NAMALWA (cell line): Measurements from ENCODE around the gene PSME4.

Experiments used
- DNase-seq: peaks from one replicate; pipeline ENCODE4 v3.0.0-alpha.2; 2015; ENCODE audit warnings: low spot score

PSME4 gene, protein sequence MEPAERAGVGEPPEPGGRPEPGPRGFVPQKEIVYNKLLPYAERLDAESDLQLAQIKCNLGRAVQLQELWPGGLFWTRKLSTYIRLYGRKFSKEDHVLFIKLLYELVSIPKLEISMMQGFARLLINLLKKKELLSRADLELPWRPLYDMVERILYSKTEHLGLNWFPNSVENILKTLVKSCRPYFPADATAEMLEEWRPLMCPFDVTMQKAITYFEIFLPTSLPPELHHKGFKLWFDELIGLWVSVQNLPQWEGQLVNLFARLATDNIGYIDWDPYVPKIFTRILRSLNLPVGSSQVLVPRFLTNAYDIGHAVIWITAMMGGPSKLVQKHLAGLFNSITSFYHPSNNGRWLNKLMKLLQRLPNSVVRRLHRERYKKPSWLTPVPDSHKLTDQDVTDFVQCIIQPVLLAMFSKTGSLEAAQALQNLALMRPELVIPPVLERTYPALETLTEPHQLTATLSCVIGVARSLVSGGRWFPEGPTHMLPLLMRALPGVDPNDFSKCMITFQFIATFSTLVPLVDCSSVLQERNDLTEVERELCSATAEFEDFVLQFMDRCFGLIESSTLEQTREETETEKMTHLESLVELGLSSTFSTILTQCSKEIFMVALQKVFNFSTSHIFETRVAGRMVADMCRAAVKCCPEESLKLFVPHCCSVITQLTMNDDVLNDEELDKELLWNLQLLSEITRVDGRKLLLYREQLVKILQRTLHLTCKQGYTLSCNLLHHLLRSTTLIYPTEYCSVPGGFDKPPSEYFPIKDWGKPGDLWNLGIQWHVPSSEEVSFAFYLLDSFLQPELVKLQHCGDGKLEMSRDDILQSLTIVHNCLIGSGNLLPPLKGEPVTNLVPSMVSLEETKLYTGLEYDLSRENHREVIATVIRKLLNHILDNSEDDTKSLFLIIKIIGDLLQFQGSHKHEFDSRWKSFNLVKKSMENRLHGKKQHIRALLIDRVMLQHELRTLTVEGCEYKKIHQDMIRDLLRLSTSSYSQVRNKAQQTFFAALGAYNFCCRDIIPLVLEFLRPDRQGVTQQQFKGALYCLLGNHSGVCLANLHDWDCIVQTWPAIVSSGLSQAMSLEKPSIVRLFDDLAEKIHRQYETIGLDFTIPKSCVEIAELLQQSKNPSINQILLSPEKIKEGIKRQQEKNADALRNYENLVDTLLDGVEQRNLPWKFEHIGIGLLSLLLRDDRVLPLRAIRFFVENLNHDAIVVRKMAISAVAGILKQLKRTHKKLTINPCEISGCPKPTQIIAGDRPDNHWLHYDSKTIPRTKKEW (N-terminal part only)

DNA sequence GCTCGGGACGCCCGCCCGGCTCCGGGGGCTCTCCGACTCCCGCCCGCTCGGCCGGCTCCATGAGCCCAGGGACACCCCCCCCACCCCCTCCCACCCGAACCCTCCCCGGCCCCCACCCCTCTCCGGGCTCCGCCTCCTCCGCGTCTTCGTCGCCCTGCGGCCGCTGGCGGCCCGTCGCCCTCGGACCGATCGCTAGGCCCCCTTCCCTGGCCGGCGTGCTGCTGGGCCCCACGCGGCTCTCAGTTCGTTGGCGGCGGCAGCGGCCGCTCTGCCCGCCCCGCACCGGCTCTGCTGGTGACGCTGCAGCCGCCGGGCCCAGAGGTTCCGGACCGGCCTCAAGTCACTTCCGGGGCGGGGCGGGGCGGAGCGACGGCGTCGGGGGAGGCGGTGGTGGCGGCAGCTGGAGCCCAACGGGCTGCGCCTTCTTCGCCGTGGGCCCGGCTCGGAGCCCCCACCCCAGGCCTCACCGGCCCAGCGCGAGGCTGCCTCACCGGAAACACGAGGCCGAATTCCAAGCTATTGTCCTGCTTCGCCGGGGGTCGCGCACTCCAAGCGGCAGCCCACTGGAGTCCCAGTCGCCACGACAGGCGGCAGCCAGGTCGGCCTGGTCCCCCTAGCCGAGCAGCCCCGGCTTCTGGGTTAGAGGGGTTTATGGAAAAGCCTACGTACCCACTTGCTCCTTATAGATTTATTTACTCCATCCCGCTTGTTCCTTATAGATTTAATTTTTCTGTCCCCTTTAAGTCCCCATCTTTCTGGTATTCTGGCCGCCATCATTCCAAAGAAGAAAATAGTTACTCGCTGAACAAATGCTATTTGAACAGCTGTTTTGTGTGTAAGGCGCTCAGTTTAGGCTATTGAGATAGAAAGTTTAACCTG is at the start of gene PSME4:
Gene PSME4 (minus strand): TSS at position 270 of the 879 bp plus-strand sequence. CDS start 209 bp downstream, at position 61.
- peak; percentile 89 for DNase-seq

DNA sequence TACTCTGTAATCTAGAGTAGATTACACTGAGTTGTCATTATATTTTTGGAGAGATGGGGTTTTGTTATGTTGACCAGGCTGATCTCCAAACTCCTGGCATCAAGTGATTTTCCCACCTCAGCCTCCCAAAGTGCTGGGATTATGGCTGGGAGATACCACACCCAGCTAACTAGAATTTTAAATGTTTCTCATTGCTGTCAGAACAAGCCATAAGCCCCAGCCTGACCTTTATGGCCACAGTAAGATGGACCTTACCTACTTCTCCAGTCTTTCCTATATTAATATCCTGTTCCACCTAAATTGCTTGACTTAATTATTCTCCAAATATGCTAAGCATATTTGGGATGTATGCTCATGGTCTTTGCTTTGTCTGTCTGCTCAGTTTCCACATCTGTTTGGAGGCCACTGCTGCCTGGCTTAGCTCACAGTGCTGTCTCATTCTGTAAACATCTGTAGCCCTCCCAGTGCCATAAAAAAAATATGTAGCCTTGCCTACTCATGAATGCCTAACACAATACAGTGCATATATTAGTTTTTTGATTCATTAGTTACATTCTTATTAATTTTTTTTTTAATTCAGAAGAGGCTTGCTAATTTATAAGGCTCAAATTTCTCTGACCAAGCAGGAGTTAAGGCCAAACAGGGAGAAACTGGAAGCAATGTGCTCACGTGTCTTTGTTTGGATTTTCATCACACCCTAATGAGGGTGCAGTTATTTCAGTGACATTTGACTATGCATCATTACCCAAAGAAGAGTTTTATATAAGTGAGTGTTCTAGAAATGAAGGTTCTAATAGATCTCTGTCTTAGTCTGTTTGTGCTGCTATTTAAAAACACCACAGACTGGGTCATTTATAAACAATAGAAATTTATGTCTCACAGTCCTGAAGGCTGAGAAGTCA is 45.3 kb upstream of the PSME4 start:
- no peak for DNase-seq

DNA sequence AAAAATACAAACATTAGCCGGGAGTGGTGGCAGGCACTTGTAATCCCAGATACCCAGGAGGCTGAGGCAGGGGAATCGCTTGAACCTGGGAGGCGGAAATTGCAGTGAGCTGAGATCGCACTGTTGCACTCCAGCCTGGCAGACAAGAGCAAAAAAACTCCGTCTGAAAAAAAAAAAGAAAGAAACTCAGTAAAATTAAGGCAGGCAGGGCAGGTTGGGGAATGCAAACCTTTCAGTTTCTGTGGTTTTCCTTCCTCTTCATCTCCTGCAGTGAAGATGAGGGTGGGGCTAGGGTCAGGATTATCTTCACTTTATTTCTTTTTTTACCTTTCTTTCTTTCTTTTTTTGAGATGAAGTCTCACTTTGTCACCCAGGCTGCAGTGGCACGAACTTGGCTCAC is 43.2 kb upstream of the PSME4 start:
- DNase-seq, result no peak

DNA sequence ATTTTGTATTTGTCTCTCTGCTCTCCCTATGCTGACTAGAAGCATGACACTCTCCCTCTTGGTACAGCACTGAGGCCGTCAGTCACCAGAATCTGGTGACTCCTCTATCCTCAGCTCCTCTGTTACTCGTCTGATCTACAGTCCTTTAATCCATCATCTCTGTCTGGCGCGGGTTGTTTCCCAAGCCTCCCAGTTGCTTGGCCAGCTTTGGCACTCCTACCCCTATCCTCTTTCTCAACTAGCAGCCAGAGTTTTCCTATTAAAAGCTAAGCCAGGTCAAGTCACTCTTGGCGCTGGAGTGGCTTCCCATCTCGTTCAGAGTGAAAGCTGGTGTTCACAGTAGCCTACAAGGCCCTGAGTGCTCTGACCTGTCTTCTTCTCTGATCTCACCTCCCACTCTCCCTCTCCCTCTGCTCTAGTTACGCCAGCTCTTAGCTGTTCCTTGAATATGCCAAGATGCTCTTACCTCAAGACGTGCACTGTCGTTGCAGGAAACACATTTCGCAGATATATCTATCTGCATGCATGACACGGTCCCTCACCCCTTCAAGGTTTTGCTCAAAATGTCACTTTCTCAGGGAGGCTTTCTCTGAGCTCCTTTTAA is 41.8 kb upstream of the PSME4 start:
- DNase-seq, result no peak

DNA sequence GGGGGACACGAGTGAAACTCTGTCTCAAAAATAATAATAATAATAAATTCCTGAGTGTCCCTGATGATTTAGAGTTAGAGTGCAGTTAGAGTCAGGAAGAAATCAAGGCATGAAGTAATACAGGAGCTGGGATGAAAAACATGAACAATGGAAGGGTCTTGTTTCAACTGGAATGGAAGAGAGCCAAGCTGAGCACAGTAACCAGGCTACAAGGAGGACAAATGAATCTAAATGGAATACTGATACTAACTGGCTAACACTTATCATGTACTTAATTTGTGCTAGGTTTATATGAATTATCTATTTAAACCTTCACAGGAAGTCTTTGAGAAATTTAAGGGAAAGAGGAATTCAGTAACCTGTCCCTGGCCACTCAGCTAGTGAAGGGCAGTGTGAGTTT is 38.8 kb upstream of the PSME4 start:
- no peak for DNase-seq

DNA sequence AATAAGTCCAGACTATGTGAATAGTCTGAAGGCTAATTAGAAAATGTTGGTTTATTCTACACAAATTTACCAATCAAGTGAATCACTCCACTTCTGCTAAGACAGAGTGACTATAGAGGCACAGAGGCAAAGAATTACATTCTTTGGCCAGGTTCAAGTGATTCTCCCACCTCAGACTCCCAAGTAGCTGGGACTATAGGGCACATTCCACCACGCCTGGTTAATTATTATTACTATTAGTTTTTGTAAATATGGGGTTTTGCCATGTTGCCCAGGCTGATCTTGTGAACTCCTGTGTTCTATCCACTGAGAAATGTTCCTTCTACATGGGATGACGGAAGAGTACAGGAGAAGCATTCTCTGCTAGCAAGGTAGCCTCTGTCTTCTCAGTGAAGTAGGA is 37.6 kb upstream of the PSME4 start:
- no peak for DNase-seq

DNA sequence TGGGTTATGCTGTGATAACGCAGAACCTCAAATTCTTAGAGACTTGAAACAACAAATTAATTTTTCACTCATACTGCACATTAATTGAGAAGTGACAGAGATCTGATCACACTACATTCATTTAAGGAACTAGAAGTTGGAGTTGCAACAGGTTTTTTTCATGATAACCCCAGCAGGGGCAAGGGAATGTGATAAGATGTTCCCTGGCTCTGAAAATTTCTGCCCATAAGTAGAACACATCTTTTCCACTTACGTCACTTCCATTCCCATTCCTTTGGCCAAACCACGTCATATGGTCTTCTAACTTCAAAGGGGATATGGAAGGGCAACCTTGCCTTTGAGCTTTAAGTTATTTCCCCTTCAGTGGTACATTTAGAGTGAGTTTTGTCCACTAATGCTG is 29.7 kb upstream of the PSME4 start:
- DNase-seq, result no peak

DNA sequence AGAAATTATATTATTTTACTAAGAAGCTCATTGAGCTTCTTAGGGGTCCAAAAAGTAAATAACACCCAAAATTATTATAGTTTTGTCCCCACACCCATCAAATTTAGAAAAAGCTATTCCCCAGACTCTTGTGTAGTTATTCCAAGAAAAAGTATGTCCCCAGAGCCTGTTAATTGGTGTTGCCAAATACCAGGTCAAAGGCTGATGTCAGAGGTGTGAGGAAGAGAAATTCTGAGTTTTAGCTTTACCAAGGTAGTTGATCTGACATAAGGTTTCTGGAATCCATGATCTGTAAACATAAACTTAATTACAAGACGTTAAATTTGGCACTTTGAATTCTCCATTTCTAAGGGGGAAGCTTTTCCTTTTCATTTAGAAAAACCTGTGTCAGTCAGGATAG is 29.3 kb upstream of the PSME4 start:
- DNase-seq, result no peak

DNA sequence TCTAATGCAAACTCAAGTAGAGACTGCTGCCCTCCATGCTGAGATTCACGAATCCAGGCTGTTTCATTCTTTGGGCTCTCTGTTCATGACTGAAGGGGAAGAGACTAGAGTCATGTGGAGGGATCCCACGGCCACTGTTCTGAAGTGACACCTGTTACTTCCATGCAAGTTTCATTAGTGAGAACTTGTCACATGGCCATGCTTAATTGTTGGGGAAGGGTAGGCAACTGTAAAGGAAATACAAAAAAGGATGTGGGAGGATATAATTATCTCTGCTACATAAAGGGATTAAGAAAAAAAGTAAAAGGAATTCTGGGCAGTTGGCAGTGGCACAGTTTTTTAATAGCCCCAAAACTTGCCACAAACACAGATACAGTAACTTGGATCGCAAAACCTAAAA is 28.0 kb upstream of the PSME4 start:
- no peak for DNase-seq

DNA sequence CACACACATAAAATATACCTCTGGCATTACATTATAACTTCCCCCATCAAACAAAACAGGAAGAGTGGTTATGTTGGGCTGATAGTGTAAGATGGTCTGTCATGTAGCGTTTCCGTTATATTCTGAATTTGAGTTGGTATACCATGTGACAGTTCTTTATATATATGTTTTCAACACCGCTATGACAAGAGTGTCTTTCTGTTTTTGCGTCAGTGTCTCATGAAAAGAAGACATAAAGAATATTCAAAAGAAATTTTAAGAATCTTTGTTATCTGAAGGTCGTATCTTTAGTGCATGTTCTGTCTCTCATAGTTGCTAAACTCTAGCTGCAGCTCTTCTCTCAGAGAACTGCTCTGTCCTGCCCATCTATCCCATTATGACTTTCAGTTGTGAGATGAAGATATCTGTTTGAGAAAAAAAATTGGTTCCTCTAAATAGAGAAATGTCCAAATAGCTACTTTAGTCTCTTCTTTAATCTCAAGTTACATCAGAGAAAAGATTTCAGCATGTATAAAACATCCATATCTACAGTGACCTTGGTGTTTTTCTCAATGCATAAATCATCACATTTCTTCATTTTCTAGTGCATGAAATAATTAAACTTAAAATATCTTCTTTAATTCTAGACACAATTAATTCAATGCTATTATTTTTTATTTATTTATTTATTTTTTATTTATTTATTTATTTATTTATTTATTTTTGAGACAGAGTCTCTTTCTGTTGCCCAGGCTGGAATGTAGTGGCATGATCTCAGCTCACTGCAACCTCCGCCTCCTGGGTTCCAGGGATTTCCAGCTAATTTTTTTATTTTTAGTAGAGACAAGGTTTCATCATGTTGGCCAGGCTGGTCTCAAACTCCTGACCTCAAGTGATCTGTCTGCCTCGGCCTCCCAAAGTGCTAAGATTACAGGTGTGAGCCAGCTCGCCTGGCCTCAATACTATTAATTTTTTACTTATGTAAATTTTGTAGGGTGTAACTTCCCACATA is 24.3 kb upstream of the PSME4 start:
- DNase-seq, result peak; percentile 13

DNA sequence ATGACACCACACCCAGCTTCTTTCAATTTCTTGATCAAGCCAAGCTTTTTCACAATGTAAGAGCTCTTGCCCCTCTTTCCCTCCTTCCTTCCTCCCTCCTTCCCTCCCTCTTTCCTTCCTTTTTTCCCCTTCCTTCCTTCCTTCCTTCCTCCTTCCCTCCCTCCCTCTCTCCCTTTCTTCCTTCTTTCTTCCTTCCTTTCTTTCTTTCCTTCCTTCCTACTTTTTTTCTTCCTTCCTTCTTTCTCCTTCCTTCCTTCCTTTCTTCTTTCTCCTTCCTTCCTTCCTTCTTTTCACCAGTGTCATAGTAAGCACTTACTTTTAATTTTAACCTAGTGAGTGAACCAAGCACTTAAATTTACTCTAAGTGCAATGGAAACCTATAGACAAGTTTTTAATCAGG is 21.2 kb upstream of the PSME4 start:
- no peak for DNase-seq

DNA sequence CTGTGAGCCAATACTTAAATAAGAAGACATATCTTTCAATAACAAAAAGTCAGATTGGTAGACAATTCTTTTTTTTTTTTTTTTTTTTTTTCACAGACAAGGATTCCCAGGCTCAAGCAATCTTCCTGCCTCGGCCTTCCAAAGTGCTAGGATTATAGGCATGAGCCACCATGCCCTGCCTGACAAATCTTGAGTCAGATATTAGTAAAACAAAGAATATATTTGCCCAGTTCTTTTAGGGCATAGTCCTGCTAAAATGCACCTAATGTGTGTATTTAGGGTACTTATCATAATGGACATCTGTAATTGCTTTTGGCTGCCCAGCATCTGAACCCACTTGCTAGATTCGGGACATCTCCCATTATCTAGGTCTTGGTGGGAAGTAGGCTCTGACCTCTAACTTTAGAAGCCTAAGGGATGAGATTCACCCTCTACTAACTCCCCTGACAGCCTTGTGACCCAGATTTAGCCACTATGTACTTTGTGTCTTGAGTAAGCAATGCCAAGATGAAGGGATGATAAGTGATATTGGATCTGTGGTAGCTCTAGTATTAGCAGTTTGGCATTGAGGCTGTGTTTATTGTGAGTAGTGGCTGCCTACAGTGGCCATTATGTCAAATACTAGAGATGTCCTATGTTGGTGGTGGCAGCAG is 18.5 kb upstream of the PSME4 start:
- no peak for DNase-seq

DNA sequence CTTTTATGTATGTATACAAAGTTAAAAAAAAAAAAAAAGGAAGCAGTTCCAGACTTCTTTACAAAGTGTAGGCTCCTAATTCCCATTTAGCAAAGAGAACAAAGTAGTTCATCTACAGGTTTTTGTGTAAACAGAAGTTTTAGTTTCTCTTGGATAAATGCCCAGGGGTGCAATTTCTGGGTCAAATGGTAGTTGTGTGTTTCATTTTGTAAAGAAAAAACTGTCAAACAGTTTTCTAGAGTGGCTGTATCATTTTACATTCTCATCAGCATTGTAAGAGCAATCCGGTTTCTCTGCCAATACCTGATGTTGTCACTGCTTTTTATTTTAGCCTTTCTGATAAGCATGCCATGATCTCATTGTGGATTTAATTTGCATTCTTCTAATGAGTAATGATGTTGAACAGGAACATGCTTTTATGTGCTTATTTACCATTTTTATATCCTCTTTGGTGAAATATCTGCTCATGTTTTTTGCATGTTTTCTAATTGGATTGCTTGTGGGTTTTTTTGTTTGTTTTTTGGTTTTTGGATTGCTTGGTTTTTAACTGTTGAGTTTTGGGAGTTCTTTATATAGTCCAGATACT is 16.6 kb upstream of the PSME4 start:
- DNase-seq, result peak; percentile 19

DNA sequence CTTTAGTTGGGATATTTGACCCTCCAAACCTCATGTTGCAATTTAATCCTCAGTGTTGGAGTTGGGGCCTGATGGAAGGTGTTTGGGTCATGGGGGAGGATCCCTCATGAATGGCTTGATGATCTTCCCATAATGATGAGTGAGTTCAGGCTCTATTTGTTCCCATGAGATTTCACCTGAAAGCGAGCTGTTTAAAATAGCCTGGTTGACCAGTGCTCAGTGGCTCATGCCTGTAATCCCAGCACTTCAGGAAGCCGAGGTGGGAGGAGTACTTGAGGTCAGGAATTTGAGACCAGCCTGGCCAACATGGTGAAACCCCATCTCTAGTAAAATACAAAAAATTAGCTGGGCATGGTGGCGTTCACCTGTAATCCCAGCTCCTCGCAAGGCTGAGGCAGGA is 14.9 kb upstream of the PSME4 start:
- no peak for DNase-seq

DNA sequence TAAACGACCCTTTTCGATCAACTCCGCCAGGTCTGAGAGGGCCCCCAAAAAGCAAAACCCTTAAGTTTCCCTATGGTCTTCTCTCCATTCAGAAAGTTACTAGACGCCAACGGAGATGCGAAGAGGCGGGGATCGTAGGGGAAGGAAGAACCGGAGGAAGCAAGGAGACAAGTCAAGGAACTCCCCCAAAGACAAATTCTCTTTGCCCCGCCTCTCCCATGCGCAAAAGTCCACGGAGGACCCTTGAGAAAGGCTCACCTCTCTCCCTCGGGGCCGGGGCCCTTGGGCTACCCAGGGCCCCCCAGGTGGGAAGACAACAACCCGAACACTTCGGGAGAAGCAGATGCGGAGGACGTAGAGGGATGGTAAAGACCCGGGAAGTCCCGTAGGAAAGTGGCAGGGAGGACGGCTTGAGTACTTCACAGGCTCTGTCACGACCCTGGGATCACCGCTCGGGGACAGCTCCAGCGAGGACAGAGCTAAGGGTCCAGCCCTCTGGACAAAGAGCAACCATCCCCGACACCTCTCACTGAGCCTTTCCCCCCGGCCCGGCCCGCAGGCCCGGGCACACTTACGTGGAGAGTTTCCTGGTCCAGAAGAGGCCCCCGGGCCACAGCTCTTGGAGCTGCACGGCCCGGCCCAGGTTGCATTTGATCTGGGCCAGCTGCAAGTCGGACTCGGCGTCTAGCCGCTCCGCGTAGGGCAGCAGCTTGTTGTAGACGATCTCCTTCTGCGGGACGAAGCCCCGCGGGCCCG is 647 bp downstream of the PSME4 start:
- peak; percentile 70 for DNase-seq

DNA sequence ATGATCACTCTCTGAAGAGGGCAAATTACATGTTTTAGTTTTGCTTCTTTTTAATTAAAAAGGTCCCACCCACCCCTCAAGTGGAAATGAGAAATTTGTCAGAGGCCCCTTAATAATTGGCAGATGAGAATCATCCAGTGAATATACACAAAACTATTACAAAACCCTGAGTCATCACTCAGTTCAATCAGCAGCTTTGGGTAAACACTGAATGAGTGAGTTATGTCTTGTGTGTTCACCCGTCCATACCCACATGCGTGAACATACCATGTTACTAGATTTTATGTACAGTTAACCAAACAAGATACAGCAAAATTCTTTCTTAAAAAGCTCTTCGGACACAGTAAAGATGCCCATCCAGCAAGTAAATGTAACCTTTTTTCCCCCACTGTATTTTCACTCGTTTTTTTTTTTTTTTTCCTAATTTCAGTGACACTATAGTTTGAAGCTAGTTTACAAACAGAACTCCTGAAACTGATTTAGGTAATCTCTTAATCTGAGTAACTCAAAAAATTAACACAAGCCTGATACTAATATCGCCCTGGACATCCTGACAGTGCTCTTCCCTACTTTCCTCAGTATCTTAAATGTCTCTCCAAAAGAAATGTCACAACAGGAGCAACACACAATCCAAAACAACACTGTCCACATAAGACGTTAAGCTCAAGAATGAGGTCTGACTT is 1.4 kb downstream of the PSME4 start:
- peak; percentile 70 for DNase-seq
